IPS DF 6.9 (cell line): ENCODE measurements around the gene PTRHD1.
"Not testable (repeated sequence)": the region's sequence is repeated elsewhere in the genome, so short reads cannot be mapped to it uniquely, and the experiment has no call there.

ENCODE experiments used
- DNase-seq: peaks from one replicate; pipeline ENCODE4 v3.0.0-alpha.2; 2013; ENCODE audit warnings: low read depth, low spot score
- H3K27ac ChIP-seq: one replicate; pipeline ENCODE4 v1.5.1; 2013; ENCODE audit warnings: low read length, control low read depth
- H3K27me3 ChIP-seq: 2 replicates; pipeline ENCODE4 v1.6.1; 2013; ENCODE audit warnings: mild to moderate bottlenecking, low read length; ENCODE audit not compliant: control insufficient read depth, insufficient read depth
- H3K36me3 ChIP-seq: 2 replicates; pipeline ENCODE4 v1.6.1; 2013; ENCODE audit warnings: low read length; ENCODE audit not compliant: control insufficient read depth, insufficient read depth
- H3K4me1 ChIP-seq: 2 replicates; pipeline ENCODE4 v1.6.1; 2013; ENCODE audit warnings: low read length; ENCODE audit not compliant: control insufficient read depth, insufficient read depth
- H3K4me3 ChIP-seq: 2 replicates; pipeline ENCODE4 v1.5.1; 2013; ENCODE audit warnings: mild to moderate bottlenecking, low read length
- H3K9me3 ChIP-seq: 2 replicates; pipeline ENCODE4 v1.6.1; 2013; ENCODE audit warnings: low read length, inconsistent platforms; ENCODE audit not compliant: control insufficient read depth, insufficient read depth
- WGBS: extraction: QIAGEN DNeasy Blood & Tissue Kit; methylation state at CpG from one replicate; pipeline ENCODE4 v1.1.7; 2013; ENCODE audit warnings: mixed read lengths, missing lambda C conversion rate; ENCODE audit not compliant: insufficient read length, insufficient coverage; 5-methylcytosine and 5-hydroxymethylcytosine counted together

Gene PTRHD1

DNA sequence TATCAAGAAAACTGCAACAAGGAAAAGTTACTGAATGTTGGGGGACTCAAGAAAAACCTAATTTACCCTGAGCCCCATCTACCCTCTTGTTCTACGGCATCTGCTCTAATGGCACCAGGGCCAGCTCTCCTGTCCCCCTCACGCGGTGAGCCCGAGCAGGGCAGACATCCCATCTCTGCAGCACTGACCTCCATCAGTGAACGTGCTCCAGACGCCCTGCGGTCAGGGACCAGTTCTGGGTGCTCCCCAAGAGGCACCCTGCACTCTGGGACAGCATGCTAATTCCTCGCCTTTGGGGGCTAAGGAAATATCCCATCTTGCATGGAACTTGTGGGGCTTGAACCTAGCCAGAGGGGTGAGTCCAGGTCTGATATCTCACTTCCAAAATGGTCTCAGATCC lies 43.0 kb upstream of the PTRHD1 start:
- Histone ChIP-seq H3K9me3 (no peaks in the 10 kb centered on the region), H3K27me3 (no peaks in the 10 kb centered on the region), H3K4me1 (peaks cover 3% of the 10 kb centered on the region), H3K4me3 (no peak overlapping the region), H3K27ac (no peak overlapping the region), H3K36me3 (0 out of 2 replicates have a peak, but pooled peaks cover 5% of the 10 kb centered on the region)
- no CpG with 5 or more reads among the region's 8 CpGs for WGBS
- no peak for DNase-seq

DNA sequence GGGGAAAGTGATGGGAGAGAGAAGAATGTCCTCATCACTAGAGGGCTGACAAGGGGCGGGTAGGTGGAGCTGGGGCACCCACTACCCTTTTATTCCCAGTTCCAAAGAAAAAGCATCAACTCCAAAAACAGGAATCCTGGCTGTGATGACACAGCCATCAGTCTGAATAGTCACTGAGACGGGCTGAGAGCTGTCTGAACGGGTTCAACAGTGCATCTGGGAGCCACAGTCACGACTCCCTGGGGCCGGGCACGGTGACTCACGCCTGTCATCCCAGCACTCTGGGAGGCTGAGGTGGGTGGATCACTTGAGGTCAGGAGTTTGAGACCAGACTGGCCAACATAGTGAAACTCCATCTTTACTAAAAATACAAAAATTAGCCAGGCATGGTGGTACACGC lies 42.2 kb upstream of the PTRHD1 start:
- H3K36me3 ChIP-seq, DNase-seq, H3K4me1 ChIP-seq, H3K4me3 ChIP-seq, H3K27me3 ChIP-seq, H3K9me3 ChIP-seq, H3K27ac ChIP-seq: not testable (repeated sequence)
- no CpG with 5 or more reads among the region's 8 CpGs for WGBS

DNA sequence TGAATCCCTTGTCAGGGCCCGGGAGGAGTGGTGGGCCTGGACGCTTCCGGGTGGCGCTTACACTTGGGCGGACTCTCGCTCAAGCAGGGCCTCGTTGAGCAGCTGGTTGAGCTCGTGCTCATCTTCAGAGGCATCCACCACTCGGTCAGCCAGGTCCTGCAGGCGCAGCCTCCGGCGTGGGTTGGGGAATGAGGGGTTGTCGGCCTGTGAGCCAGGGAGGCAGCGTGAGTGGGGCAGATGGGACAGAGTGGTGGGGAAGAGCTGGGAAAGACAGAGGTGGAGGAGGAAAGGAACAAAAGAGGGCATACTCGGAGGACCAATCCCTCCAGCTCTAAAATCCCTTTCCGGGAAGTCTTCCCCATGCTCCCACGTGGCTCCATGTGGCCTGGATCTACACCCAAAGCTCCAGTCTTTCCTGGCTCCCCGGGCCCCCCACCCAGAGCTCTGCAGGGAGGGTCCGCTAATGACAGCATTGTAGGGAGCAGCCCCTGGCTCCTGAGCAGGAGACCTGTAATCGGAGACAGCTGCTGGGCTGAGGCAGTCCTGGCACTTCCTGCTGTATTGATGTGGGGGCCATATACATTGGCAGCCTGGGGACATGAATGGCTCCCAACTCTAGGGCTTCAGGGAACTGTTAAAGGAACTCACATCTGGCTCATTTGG lies 41.7 kb upstream of the PTRHD1 start:
- no CpG with 5 or more reads among the region's 20 CpGs for WGBS
- Histone ChIP-seq H3K36me3 (0 out of 2 replicates have a peak, but pooled peaks cover 5% of the 10 kb centered on the region), H3K9me3 (no peaks in the 10 kb centered on the region)

DNA sequence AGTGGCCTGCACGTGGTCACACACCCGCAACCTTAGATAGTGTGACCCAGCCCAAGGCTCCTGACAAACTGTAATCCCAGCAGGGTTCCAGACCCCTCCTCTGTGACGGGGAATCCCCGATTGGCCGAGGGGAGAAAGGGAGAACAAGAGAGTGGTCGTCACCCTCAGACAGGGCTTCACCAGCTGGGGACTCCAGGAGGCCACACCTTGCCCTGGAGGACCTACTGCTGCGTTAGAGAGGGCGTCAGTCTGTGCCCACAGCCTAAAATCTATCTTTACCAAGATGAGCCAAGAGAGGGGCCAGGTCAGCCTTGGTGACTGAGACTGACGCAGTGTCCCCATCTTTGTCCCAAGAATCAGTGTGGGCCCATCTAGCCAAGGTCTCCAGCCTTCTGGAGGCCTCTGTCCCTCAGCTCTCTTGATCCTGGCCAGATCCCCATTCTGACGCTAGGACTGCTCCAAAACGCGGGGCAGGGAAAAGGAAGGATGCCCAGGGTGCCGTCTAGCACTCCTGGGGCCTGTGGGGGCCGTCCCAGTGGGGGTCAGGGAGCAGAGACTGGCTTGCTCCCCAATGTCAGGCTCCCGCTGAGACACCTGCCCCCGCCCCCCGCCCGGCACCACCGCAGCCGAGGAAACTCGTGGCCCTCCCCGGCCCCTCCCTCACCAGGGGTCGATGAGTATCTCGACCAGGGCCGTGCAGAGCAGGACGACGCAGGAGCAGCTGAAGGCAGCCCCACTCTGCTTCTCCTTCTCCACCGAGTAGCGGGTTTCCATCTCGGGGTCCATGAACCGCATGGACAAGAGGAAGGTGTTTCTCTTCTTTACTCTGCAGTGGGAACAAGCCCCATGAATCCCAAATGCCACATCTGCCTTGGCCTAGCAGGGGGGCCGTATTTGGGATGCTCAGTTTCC lies 40.9 kb upstream of the PTRHD1 start:
- Histone ChIP-seq H3K27ac (no peak overlapping the region), H3K27me3 (no peaks in the 10 kb centered on the region), H3K4me1 (peaks cover 3% of the 10 kb centered on the region), H3K9me3 (no peaks in the 10 kb centered on the region), H3K4me3 (no peak overlapping the region), H3K36me3 (0 out of 2 replicates have a peak, but pooled peaks cover 2% of the 10 kb centered on the region)
- no CpG with 5 or more reads among the region's 32 CpGs for WGBS
- DNase-seq, result no peak

More for the DNA sequence above, 41.7 kb upstream of the PTRHD1 start:
- H3K4me1 ChIP-seq, result peaks cover 3% of the 10 kb centered on the region
- DNase-seq, result no peak
- no peak overlapping the region for H3K27ac ChIP-seq
- H3K4me3 ChIP-seq, result no peak overlapping the region
- H3K27me3 ChIP-seq, result no peaks in the 10 kb centered on the region

DNA sequence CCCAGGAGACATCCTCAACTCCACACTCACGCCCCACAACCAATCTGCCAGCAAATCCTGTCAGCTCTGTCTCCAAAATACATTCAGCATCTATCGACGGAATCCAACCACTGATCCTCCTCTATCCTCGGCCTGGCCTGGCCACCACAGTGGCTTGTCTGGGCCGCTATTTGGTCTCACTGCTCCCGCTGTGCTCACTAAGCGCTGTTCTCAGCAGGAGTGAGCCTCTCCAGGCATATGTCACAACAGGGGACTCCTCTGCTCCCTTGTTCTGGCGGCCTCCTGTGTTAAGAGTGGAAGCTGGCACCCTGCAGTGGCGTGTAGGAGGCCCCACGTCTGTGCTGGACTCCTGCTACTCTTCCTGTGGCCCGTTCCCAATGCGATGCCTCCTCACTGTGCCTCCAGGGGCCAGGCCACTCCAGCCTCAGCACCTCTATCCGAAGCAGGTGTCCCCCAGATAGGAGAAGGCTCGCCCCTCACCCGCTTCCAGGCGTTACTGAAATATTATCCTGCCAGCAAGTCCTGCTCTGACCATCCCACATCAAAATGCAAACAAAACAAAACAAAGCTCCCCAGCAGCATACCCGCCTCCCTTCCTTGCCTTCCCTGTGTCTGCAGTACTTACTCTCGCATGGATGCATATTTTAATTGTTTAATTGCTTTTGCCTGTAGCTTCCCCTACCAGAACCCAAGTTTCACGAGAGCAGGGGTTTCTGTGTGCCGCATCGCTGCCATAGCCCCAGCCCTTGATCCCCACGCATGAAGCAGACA lies 39.9 kb upstream of the PTRHD1 start:
- Histone ChIP-seq H3K9me3 (no peaks in the 10 kb centered on the region), H3K36me3 (0 out of 2 replicates have a peak, but pooled peaks cover 2% of the 10 kb centered on the region), H3K4me3 (no peak overlapping the region), H3K4me1 (peaks cover 3% of the 10 kb centered on the region), H3K27me3 (no peaks in the 10 kb centered on the region), H3K27ac (no peak overlapping the region)
- no CpG with 5 or more reads among the region's 22 CpGs for WGBS
- no peak for DNase-seq

DNA sequence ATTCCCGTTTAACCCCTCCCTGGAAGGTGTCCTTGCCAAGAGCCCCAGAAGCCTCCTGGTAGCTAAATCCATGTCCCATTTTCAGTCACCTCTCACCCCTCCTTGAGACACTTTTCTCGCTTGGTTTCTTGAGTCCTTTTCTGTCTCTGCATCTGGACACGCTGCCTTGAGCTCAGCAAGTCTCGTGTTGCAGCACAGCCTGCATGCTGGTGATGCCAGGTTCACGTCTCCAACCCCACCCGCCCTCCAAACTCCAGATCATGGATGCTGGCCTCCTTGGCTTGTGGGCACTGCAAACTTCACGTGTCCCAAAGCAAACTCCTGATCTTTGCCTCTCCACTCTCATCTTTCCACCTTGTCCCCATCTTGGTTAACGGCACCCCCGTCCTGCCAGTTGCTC lies 39.3 kb upstream of the PTRHD1 start:
- Histone ChIP-seq H3K27me3 (no peaks in the 10 kb centered on the region), H3K4me3 (no peak overlapping the region), H3K27ac (no peak overlapping the region), H3K4me1 (peaks cover 3% of the 10 kb centered on the region), H3K36me3 (0 out of 2 replicates have a peak, but pooled peaks cover 2% of the 10 kb centered on the region), H3K9me3 (no peaks in the 10 kb centered on the region)
- WGBS, result no CpG with 5 or more reads among the region's 9 CpGs
- no peak for DNase-seq

DNA sequence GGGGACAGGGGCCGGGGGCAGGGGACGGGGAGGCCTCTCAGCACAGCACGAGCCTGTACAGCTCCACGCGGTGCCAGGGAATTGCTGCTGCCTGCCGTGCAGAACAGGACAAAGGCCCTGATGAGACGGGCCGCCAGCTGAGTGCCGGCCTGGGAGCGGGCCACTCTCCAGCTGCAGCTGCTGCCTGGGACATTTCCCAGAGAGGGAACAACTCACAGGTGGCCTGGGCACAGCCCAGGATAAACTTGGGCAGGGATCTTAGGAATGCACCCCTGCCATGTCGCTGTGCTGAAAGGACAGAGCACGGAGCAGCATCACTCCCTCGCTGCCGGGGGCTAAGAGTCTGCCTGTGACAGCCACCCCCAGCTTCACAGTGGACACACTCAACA lies 38.9 kb upstream of the PTRHD1 start:
- no peaks in the 10 kb centered on the region for H3K9me3 ChIP-seq
- WGBS, result no CpG with 5 or more reads among the region's 14 CpGs
- no peak for DNase-seq
- peaks cover 5% of the 10 kb centered on the region for H3K4me1 ChIP-seq
- H3K27ac ChIP-seq, result no peak overlapping the region
- no peaks in the 10 kb centered on the region for H3K27me3 ChIP-seq
- 0 out of 2 replicates have a peak, but pooled peaks cover 2% of the 10 kb centered on the region for H3K36me3 ChIP-seq
- no peak overlapping the region for H3K4me3 ChIP-seq

DNA sequence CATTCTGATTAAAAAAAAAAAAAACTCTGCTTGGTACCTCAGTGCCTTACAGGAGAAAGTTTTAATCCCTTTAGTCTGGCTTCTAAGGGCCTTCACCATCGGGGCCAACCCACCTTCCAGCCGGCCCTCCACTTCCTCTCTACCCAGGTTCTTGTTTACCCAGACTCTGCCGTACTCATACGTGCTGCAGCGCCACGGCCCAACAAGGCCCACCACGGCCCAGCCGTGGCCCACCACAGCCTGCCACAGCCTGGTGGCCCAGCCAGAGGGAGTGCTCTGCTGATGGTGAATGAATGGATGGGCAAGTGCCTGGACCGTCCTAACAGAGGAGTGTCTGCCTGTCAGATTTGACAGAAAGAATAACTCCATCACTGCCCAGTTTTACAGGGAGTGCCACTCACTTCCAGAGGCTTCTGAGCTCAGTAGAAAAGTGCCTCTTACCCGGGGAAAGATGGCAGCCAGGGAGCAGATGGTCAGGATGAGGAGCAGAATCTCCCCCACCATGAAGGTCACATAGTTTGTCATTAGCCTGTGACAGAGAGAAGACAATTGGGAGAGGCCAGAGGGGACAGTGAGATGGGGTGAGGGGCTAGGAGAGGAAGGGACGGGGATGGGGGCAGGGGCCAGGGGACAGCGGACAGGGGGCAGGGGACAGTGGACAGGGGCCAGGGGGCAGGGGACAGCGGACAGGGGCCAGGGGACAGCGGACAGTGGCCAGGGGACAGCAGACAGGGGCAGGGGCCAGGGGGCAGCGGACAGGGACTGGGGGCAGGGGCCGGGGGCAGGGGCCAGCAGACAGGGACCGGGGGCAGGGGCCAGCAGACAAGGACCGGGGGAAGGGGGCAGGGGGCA lies 38.3 kb upstream of the PTRHD1 start:
- H3K27ac ChIP-seq, result no peak overlapping the region
- H3K36me3 ChIP-seq, result no peaks in the 10 kb centered on the region
- no peaks in the 10 kb centered on the region for H3K9me3 ChIP-seq
- H3K4me3 ChIP-seq, result no peak overlapping the region
- peaks cover 5% of the 10 kb centered on the region for H3K4me1 ChIP-seq
- no peak for DNase-seq
- H3K27me3 ChIP-seq, result no peaks in the 10 kb centered on the region
- no CpG with 5 or more reads among the region's 18 CpGs for WGBS

DNA sequence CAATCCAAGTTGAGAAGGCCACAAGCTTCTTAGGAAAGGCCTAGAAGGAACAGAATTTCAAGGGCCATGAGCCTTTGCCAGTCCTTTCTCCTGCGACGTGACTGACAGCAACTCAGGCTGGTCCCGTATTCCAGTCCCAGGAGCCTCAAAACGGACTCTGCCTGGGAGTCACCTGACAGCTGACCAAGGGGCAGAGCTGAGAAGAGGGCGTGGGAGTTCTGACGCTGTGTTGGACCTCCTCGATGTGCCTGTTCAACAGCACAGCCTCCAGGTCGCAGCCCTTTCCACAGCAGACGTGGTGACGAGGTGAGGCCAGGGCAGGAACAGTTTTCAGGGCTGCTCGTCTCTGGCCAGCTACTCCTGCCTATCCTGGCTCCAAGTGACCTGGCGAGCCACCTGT lies 37.6 kb upstream of the PTRHD1 start:
- WGBS, result no CpG with 5 or more reads among the region's 12 CpGs
- no peak overlapping the region for H3K4me3 ChIP-seq
- H3K27ac ChIP-seq, result no peak overlapping the region
- peaks cover 5% of the 10 kb centered on the region for H3K4me1 ChIP-seq
- no peaks in the 10 kb centered on the region for H3K27me3 ChIP-seq
- no peaks in the 10 kb centered on the region for H3K9me3 ChIP-seq
- no peaks in the 10 kb centered on the region for H3K36me3 ChIP-seq
- no peak for DNase-seq
